WTC11 (cell line): ENCODE results near the gene KRTAP7-1. TPM values are rescaled to one million over a fixed set of nuclear protein-coding genes. Genes with fewer than 3 reads are reported as not detected.

Source experiments
- ATAC-seq: fragments of 200-7000 bp; cut with Tn5 transposase; 2 replicates; pipeline ENCODE4 v1.10.0; 2021; ENCODE audit warnings: mild to moderate bottlenecking, moderate library complexity
- CTCF ChIA-PET: fragments of 300-600 bp; sonication (Branson Sonifier 250); formaldehyde crosslinking; loops from one replicate; lab custom pipeline; 2021; ENCODE audit warnings: antibody characterized with exemption; lab: Charles Lee
- POLR2A ChIA-PET: fragments of 350-600 bp; sonication (Branson Sonifier 250); formaldehyde crosslinking; loops from one replicate; lab custom pipeline; 2021; ENCODE audit warnings: antibody characterized with exemption; lab: Charles Lee
- DNase-seq: peaks from one replicate; pipeline ENCODE4 v3.0.0; 2021; ENCODE audit warnings: low spot score
- H3K27ac Mint-ChIP-seq: 2 replicates; pipeline ENCODE4 v1.8.0; 2021; ENCODE audit warnings: mixed read lengths
- H3K27me3 Mint-ChIP-seq: 2 replicates; pipeline ENCODE4 v1.8.0; 2021; ENCODE audit warnings: low read depth, mild to moderate bottlenecking, moderate library complexity, mixed read lengths
- H3K36me3 Mint-ChIP-seq: 2 replicates; pipeline ENCODE4 v1.8.0; 2021; ENCODE audit warnings: mixed read lengths
- H3K4me1 Mint-ChIP-seq: 2 replicates; pipeline ENCODE4 v1.8.0; 2022; ENCODE audit warnings: mixed read lengths
- H3K4me3 Mint-ChIP-seq: 2 replicates; pipeline ENCODE4 v1.8.0; 2021; ENCODE audit warnings: mild to moderate bottlenecking, moderate library complexity, mixed read lengths
- H3K9me3 Mint-ChIP-seq: 2 replicates; pipeline ENCODE4 v1.8.0; 2021; ENCODE audit warnings: mixed read lengths
- ATF3 ChIP-seq: sonication (generic); formaldehyde crosslinking; conservative IDR thresholded peaks from 2 replicates; pipeline ENCODE4 v1.8.1; 2022; ENCODE audit warnings: mild to moderate bottlenecking, missing genetic modification reagents
- MXD4 ChIP-seq: fragments of 250-450 bp; sonication (Bioruptor Pico); IDR thresholded peaks from 2 replicates; pipeline ENCODE4 v1.8.0; 2021; ENCODE audit warnings: mild to moderate bottlenecking, moderate library complexity, borderline replicate concordance
- NFYB ChIP-seq: sonication (generic); formaldehyde crosslinking; conservative IDR thresholded peaks from 2 replicates; pipeline ENCODE4 v1.8.0; 2022; ENCODE audit warnings: low read depth, missing genetic modification reagents
- NR1H2 ChIP-seq: sonication (generic); formaldehyde crosslinking; IDR thresholded peaks from 2 replicates; pipeline ENCODE4 v1.9.0; 2021; ENCODE audit warnings: mild to moderate bottlenecking, moderate library complexity, missing genetic modification reagents
- RORB ChIP-seq: fragments of 250-450 bp; sonication (Bioruptor Pico); IDR thresholded peaks from 2 replicates; pipeline ENCODE4 v1.9.0; 2021; ENCODE audit warnings: mild to moderate bottlenecking
- ZMAT4 ChIP-seq: fragments of 250-450 bp; sonication (Bioruptor Pico); IDR thresholded peaks from 2 replicates; pipeline ENCODE4 v1.9.0; 2021; ENCODE audit warnings: mild to moderate bottlenecking
- ZNF121 ChIP-seq: sonication (generic); formaldehyde crosslinking; IDR thresholded peaks from 2 replicates; pipeline ENCODE4 v1.8.0; 2023; ENCODE audit warnings: missing genetic modification reagents
- ZNF396 ChIP-seq: fragments of 250-450 bp; sonication (Bioruptor Pico); IDR thresholded peaks from 2 replicates; pipeline ENCODE4 v1.8.0; 2021; ENCODE audit warnings: mild to moderate bottlenecking, moderate library complexity, borderline replicate concordance
- ZNF532 ChIP-seq: fragments of 250-450 bp; sonication (Bioruptor Pico); IDR thresholded peaks from 2 replicates; pipeline ENCODE4 v1.9.0; 2021; ENCODE audit warnings: mild to moderate bottlenecking, borderline replicate concordance
- ZSCAN18 ChIP-seq: fragments of 250-450 bp; sonication (Bioruptor Pico); IDR thresholded peaks from 2 replicates; pipeline ENCODE4 v2.1.2; 2022; ENCODE audit warnings: mild to moderate bottlenecking, moderate library complexity
- total RNA-seq: library from RNA; stranded (reverse); gene quantifications from 3 replicates; pipeline ENCODE4 v1.2.3, GENCODE V29; 2021
- TF ChIP-seq, protein P1 (sequence below): sonication (generic); formaldehyde crosslinking; IDR thresholded peaks from 2 replicates; pipeline ENCODE4 v1.8.1; 2022; ENCODE audit warnings: missing genetic modification reagents, borderline replicate concordance
- TF ChIP-seq, protein P2 (sequence below): fragments of 200-600 bp; IDR thresholded peaks from 2 replicates; pipeline ENCODE4 v1.8.0; 2022; ENCODE audit warnings: antibody characterized with exemption
- TF ChIP-seq, protein P3 (sequence below): sonication (generic); formaldehyde crosslinking; IDR thresholded peaks from 2 replicates; pipeline ENCODE4 v1.8.0; 2022; ENCODE audit warnings: mild to moderate bottlenecking, missing genetic modification reagents
- TF ChIP-seq, protein P4 (sequence below): sonication (generic); formaldehyde crosslinking; IDR thresholded peaks from 2 replicates; pipeline ENCODE4 v1.8.0; 2023; ENCODE audit warnings: mild to moderate bottlenecking, missing genetic modification reagents
- TF ChIP-seq, protein P5 (sequence below): sonication (generic); formaldehyde crosslinking; IDR thresholded peaks from 2 replicates; pipeline ENCODE4 v1.8.1; 2022; ENCODE audit warnings: low read depth, mild to moderate bottlenecking, moderate library complexity, missing genetic modification reagents, borderline replicate concordance

KRTAP7-1 gene
- total RNA-seq, 1 experiment from 2014 or later: not detected

- Mint-ChIP-seq H3K36me3 (no peaks in the 10 kb centered on the region), H3K4me3 (no peak overlapping the region), H3K9me3 (no peaks in the 10 kb centered on the region), H3K27me3 (no peaks in the 10 kb centered on the region), H3K27ac (no peak overlapping the region), H3K4me1 (no peaks in the 10 kb centered on the region)
- ChIA-PET POLR2A (no interaction called here), CTCF (interaction anchor here (0.6 to 2.0 kb wide), 29 partner anchors 8 to 430 kb away, joined by 3 to 22 read pairs (median 4); partner anchors contain the start of genes KRTAP19-8, KRTAP7-1 and KRTAP8-1)
- ATAC-seq (peak; percentile 98), DNase-seq (peak; percentile 73)
- TF ChIP-seq ZNF532 (CRISPR knock-in tag) (no peak), MXD4 (CRISPR knock-in tag) (no peak), ZSCAN18 (no peak)
- TF ChIP-seq, protein P1, sequence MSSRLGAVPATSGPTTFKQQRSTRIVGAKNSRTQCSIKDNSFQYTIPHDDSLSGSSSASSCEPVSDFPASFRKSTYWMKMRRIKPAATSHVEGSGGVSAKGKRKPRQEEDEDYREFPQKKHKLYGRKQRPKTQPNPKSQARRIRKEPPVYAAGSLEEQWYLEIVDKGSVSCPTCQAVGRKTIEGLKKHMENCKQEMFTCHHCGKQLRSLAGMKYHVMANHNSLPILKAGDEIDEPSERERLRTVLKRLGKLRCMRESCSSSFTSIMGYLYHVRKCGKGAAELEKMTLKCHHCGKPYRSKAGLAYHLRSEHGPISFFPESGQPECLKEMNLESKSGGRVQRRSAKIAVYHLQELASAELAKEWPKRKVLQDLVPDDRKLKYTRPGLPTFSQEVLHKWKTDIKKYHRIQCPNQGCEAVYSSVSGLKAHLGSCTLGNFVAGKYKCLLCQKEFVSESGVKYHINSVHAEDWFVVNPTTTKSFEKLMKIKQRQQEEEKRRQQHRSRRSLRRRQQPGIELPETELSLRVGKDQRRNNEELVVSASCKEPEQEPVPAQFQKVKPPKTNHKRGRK (CRISPR knock-in tag): no peak
- TF ChIP-seq, protein P2, sequence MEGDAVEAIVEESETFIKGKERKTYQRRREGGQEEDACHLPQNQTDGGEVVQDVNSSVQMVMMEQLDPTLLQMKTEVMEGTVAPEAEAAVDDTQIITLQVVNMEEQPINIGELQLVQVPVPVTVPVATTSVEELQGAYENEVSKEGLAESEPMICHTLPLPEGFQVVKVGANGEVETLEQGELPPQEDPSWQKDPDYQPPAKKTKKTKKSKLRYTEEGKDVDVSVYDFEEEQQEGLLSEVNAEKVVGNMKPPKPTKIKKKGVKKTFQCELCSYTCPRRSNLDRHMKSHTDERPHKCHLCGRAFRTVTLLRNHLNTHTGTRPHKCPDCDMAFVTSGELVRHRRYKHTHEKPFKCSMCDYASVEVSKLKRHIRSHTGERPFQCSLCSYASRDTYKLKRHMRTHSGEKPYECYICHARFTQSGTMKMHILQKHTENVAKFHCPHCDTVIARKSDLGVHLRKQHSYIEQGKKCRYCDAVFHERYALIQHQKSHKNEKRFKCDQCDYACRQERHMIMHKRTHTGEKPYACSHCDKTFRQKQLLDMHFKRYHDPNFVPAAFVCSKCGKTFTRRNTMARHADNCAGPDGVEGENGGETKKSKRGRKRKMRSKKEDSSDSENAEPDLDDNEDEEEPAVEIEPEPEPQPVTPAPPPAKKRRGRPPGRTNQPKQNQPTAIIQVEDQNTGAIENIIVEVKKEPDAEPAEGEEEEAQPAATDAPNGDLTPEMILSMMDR: peak; percentile 44; the same call in 1 of the 2 replicates
Measured at GRCh38 chr21:30839304-30839703, 9.7 kb upstream of the KRTAP7-1 start.

GRCh38 chr21:30838536-30838935 lies 9.0 kb upstream of the KRTAP7-1 start:
- no peaks in the 10 kb centered on the region for H3K27me3 Mint-ChIP-seq
- POLR2A ChIA-PET: no interaction called here
- H3K4me3 Mint-ChIP-seq: no peak overlapping the region
- no peaks in the 10 kb centered on the region for H3K9me3 Mint-ChIP-seq
- no peak for DNase-seq
- no peak overlapping the region for H3K27ac Mint-ChIP-seq
- CTCF ChIA-PET: interaction anchor here (2.0 kb wide), 1 partner anchor 395 kb away, joined by 11 read pairs; no protein-coding TSS in a partner anchor
- no peaks in the 10 kb centered on the region for H3K36me3 Mint-ChIP-seq
- no peaks in the 10 kb centered on the region for H3K4me1 Mint-ChIP-seq
- no peak for ATAC-seq
- TF ChIP-seq NR1H2 (CRISPR knock-in tag) (no peak), RORB (no peak), ZNF396 (no peak), NFYB (CRISPR knock-in tag) (no peak), ZMAT4 (CRISPR knock-in tag) (no peak), ATF3 (no peak), ZNF121 (CRISPR knock-in tag) (no peak)
- TF ChIP-seq, protein P3, sequence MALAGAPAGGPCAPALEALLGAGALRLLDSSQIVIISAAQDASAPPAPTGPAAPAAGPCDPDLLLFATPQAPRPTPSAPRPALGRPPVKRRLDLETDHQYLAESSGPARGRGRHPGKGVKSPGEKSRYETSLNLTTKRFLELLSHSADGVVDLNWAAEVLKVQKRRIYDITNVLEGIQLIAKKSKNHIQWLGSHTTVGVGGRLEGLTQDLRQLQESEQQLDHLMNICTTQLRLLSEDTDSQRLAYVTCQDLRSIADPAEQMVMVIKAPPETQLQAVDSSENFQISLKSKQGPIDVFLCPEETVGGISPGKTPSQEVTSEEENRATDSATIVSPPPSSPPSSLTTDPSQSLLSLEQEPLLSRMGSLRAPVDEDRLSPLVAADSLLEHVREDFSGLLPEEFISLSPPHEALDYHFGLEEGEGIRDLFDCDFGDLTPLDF: no peak
- TF ChIP-seq, protein P2: no peak
- TF ChIP-seq, protein P4, sequence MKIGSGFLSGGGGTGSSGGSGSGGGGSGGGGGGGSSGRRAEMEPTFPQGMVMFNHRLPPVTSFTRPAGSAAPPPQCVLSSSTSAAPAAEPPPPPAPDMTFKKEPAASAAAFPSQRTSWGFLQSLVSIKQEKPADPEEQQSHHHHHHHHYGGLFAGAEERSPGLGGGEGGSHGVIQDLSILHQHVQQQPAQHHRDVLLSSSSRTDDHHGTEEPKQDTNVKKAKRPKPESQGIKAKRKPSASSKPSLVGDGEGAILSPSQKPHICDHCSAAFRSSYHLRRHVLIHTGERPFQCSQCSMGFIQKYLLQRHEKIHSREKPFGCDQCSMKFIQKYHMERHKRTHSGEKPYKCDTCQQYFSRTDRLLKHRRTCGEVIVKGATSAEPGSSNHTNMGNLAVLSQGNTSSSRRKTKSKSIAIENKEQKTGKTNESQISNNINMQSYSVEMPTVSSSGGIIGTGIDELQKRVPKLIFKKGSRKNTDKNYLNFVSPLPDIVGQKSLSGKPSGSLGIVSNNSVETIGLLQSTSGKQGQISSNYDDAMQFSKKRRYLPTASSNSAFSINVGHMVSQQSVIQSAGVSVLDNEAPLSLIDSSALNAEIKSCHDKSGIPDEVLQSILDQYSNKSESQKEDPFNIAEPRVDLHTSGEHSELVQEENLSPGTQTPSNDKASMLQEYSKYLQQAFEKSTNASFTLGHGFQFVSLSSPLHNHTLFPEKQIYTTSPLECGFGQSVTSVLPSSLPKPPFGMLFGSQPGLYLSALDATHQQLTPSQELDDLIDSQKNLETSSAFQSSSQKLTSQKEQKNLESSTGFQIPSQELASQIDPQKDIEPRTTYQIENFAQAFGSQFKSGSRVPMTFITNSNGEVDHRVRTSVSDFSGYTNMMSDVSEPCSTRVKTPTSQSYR (CRISPR knock-in tag): no peak
- TF ChIP-seq, protein P5, sequence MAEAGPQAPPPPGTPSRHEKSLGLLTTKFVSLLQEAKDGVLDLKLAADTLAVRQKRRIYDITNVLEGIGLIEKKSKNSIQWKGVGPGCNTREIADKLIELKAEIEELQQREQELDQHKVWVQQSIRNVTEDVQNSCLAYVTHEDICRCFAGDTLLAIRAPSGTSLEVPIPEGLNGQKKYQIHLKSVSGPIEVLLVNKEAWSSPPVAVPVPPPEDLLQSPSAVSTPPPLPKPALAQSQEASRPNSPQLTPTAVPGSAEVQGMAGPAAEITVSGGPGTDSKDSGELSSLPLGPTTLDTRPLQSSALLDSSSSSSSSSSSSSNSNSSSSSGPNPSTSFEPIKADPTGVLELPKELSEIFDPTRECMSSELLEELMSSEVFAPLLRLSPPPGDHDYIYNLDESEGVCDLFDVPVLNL (CRISPR knock-in tag): no peak
